Progenitor cell of endocrine pancreas (in vitro differentiated cells): ENCODE results near the gene POU6F2. TPM values are rescaled to one million over a fixed set of nuclear protein-coding genes. Genes with fewer than 3 reads are reported as not detected.

Experiments
- DNase-seq: peaks from one replicate; pipeline ENCODE4 v3.0.0; 2021; ENCODE audit warnings: low spot score; ENCODE audit not compliant: unreplicated experiment
- H3K27ac Mint-ChIP-seq: 2 replicates; pipeline ENCODE4 v1.8.0; 2021; ENCODE audit warnings: mild to moderate bottlenecking, moderate library complexity, mixed read lengths
- H3K27me3 Mint-ChIP-seq: 2 replicates; pipeline ENCODE4 v1.8.0; 2021; ENCODE audit warnings: mixed read lengths
- H3K36me3 Mint-ChIP-seq: 2 replicates; pipeline ENCODE4 v1.8.0; 2022; ENCODE audit warnings: mixed read lengths; ENCODE audit not compliant: insufficient read depth
- H3K4me1 Mint-ChIP-seq: 2 replicates; pipeline ENCODE4 v1.8.0; 2021; ENCODE audit warnings: low read depth, mixed read lengths
- H3K4me3 Mint-ChIP-seq: 2 replicates; pipeline ENCODE4 v1.8.0; 2021; ENCODE audit warnings: low read depth, mild to moderate bottlenecking, moderate library complexity, mixed read lengths
- H3K9me3 Mint-ChIP-seq: 2 replicates; pipeline ENCODE4 v1.8.0; 2021; ENCODE audit warnings: low read depth, mixed read lengths
- total RNA-seq: library from RNA; stranded (reverse); gene quantifications from 2 replicates; pipeline ENCODE4 v1.2.1, GENCODE V29; 2021
- TF ChIP-seq, protein P1 (sequence below): fragments of 200-600 bp; sonication (generic); IDR thresholded peaks from one replicate; pipeline ENCODE4 v1.5.0; 2021; ENCODE audit warnings: antibody characterized with exemption, mild to moderate bottlenecking; ENCODE audit not compliant: unreplicated experiment

Gene POU6F2
- total RNA-seq, 1 donor from 2014 or later, result 5.6 TPM

DNA sequence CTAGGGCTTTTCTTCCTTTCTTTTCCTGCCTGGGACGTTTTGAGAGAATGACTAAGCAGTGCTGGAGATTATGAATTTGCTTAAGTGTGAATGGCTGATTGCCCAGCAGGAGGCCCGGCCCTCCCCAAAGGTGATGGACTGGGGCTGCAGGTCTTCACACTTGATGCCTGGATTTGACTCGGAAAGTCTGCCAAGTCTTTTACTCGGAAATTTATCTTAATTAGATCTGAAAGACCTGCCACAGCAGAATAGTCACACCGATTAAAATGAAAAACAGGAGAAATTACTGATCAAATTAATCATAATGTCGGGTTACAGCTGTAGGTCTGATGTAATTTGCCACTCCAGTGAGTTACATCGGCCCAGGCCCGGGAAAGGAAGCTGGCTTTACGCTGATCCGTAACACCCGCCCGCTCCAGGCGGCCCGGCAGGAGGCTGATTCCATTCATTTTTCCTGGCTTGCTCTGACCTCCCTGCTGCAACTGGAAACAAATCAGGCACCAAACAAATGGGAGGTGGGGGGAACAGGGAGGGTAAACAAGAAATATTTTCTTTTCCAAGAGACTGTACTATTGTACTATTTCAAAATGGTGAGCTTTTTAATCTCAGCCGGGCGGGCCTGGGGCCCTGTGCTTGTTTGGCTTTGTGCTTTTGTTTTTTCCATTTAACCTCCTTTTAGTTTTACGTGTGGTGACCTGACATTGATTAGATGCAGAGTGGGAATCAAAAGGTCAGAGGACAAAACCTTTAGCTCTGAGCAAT lies 376.1 kb downstream of the POU6F2 start:
- DNase-seq, result peak; percentile 12
- Mint-ChIP-seq H3K27me3 (no peaks in the 10 kb centered on the region), H3K27ac (peak overlapping the region; percentile 88), H3K4me1 (peaks cover 13% of the 10 kb centered on the region), H3K4me3 (peak overlapping the region; percentile 43), H3K36me3 (no peaks in the 10 kb centered on the region), H3K9me3 (no peaks in the 10 kb centered on the region)
- TF ChIP-seq, protein P1, sequence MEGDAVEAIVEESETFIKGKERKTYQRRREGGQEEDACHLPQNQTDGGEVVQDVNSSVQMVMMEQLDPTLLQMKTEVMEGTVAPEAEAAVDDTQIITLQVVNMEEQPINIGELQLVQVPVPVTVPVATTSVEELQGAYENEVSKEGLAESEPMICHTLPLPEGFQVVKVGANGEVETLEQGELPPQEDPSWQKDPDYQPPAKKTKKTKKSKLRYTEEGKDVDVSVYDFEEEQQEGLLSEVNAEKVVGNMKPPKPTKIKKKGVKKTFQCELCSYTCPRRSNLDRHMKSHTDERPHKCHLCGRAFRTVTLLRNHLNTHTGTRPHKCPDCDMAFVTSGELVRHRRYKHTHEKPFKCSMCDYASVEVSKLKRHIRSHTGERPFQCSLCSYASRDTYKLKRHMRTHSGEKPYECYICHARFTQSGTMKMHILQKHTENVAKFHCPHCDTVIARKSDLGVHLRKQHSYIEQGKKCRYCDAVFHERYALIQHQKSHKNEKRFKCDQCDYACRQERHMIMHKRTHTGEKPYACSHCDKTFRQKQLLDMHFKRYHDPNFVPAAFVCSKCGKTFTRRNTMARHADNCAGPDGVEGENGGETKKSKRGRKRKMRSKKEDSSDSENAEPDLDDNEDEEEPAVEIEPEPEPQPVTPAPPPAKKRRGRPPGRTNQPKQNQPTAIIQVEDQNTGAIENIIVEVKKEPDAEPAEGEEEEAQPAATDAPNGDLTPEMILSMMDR, result peak; percentile 40

- TF ChIP-seq, protein P1, result no peak
- DNase-seq, result no peak
- H3K27me3 Mint-ChIP-seq, result no peaks in the 10 kb centered on the region
- no peak overlapping the region for H3K27ac Mint-ChIP-seq
- no peaks in the 10 kb centered on the region for H3K9me3 Mint-ChIP-seq
- H3K4me3 Mint-ChIP-seq, result no peak overlapping the region
- no peaks in the 10 kb centered on the region for H3K36me3 Mint-ChIP-seq
- H3K4me1 Mint-ChIP-seq, result peaks cover 13% of the 10 kb centered on the region
Measured at GRCh38 chr7:39355664-39356063, 378.0 kb downstream of the POU6F2 start.

- peak overlapping the region; percentile 29 for H3K27ac Mint-ChIP-seq
- H3K9me3 Mint-ChIP-seq, result no peaks in the 10 kb centered on the region
- H3K27me3 Mint-ChIP-seq, result no peaks in the 10 kb centered on the region
- peaks cover 12% of the 10 kb centered on the region for H3K4me1 Mint-ChIP-seq
- no peaks in the 10 kb centered on the region for H3K36me3 Mint-ChIP-seq
- DNase-seq, result no peak
- TF ChIP-seq, protein P1, result no peak
- H3K4me3 Mint-ChIP-seq, result no peak overlapping the region
Measured at GRCh38 chr7:39356172-39356925, 378.6 kb downstream of the POU6F2 start.

- H3K9me3 Mint-ChIP-seq, result no peaks in the 10 kb centered on the region
- H3K27me3 Mint-ChIP-seq, result no peaks in the 10 kb centered on the region
- TF ChIP-seq, protein P1, result peak; percentile 48
- no peak for DNase-seq
- no peaks in the 10 kb centered on the region for H3K36me3 Mint-ChIP-seq
- H3K4me3 Mint-ChIP-seq, result no peak overlapping the region
- H3K4me1 Mint-ChIP-seq, result peaks cover 12% of the 10 kb centered on the region
- H3K27ac Mint-ChIP-seq, result peak overlapping the region; percentile 84
Measured at GRCh38 chr7:39357648-39358047, 379.9 kb downstream of the POU6F2 start.

DNA sequence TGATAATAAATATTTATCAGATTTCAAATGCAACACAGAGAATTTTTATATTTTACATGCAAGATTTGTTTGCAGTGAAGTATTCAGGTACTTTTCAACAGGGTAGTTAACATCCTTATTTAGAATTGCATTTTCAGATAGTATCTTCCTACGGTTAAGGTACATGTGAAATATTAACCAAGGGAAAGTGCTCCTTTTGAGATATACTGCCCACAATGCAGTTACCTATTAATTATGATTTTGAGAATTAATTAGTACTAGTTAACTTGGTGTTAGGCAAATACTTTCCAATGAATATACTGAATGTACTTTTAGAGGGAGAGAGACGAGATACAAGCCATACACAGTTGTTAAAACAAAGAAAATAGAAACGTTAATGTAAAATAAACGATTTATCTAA lies 382.3 kb downstream of the POU6F2 start:
- TF ChIP-seq, protein P1, result no peak
- H3K9me3 Mint-ChIP-seq, result no peaks in the 10 kb centered on the region
- H3K36me3 Mint-ChIP-seq, result no peaks in the 10 kb centered on the region
- H3K4me1 Mint-ChIP-seq, result no peaks in the 10 kb centered on the region
- H3K27me3 Mint-ChIP-seq, result no peaks in the 10 kb centered on the region
- H3K4me3 Mint-ChIP-seq, result no peak overlapping the region
- no peak overlapping the region for H3K27ac Mint-ChIP-seq
- no peak for DNase-seq
